BLaER1 (cell line): ENCODE data around the gene CLDN16.

Experiments used
- H3K27ac ChIP-seq: shearing (Covaris generic); formaldehyde crosslinking; 2 replicates; pipeline ENCODE4 v1.8.1; 2022
- H3K27me3 ChIP-seq: shearing (Covaris generic); formaldehyde crosslinking; 2 replicates; pipeline ENCODE4 v1.8.1; 2022
- H3K36me3 ChIP-seq: shearing (Covaris generic); formaldehyde crosslinking; 2 replicates; pipeline ENCODE4 v1.8.1; 2022
- H3K4me1 ChIP-seq: shearing (Covaris generic); formaldehyde crosslinking; 2 replicates; pipeline ENCODE4 v1.8.1; 2022
- H3K4me2 ChIP-seq: shearing (Covaris generic); formaldehyde crosslinking; 2 replicates; pipeline ENCODE4 v1.8.1; 2022
- H3K4me3 ChIP-seq: shearing (Covaris generic); formaldehyde crosslinking; 2 replicates; pipeline ENCODE4 v1.8.1; 2022
- H3K9ac ChIP-seq: shearing (Covaris generic); formaldehyde crosslinking; 2 replicates; pipeline ENCODE4 v1.8.1; 2022
- H3K9me3 ChIP-seq: shearing (Covaris generic); formaldehyde crosslinking; 2 replicates; pipeline ENCODE4 v1.8.1; 2022
- H4K20me1 ChIP-seq: shearing (Covaris generic); formaldehyde crosslinking; 2 replicates; pipeline ENCODE4 v1.8.1; 2022
- Cebpa-rat ChIP-seq: shearing (Covaris generic); IDR thresholded peaks from 2 replicates; pipeline ENCODE4 v1.8.1; 2022

CLDN16 gene

DNA sequence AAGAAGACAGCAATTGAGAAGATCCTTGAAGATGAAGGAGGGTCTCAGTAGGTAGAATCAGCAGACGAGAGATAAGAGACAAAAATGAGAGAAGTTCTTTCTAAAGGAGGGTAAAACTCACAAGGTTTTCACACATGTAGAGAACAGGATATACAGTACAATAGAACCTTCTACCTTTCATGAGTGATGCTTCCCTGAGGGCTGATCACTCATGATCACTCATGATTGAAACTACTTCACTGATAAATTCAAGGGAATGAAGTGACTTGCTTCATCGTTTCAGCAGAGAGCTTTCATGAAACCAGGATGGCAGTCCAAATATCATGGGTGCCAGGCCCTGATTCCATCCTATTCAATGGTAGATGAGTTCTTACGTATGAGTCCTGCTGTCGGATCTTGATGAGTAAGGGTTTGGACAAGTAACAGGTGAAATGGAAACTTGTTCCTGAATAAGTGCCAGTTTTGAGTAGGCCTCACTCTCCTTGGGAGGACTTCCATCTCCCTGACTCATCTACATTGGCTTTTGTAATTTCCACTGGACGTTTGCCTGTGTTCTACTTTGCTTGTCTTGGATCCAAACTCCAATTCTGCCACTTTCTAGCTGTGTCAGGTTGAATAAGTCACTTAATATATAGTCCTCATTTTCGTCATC, 9.6 kb upstream of the CLDN16 start:
- Histone ChIP-seq H4K20me1 (no peaks in the 10 kb centered on the region), H3K4me2 (no peak overlapping the region), H3K4me3 (no peak overlapping the region), H3K36me3 (no peaks in the 10 kb centered on the region), H3K9ac (no peak overlapping the region), H3K9me3 (no peaks in the 10 kb centered on the region), H3K27ac (no peak overlapping the region), H3K4me1 (peaks cover 5% of the 10 kb centered on the region; the same call in 1 of the 2 replicates), H3K27me3 (no peaks in the 10 kb centered on the region)
- TF ChIP-seq Cebpa-rat: no peak

DNA sequence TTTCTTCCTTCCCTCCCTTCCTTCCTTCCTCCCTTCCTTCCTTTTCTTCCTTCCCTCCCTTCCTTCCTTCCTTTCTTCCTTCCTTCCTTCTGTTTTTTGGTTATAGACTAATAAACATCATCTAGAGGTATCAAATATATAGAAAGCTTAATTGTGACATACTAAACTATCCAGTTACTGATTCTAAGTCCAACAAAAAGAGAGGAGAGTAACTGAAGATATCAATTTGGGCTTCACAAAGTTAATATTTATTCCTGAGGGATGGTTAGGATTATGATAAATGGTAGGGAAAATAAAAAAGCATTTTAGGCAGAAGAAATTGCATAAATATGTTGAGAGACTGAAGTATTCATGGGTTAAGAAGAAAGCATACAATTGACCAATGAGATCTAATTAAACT, 7.8 kb upstream of the CLDN16 start:
- no peaks in the 10 kb centered on the region for H3K36me3 ChIP-seq
- no peak overlapping the region for H3K9ac ChIP-seq
- no peaks in the 10 kb centered on the region for H3K9me3 ChIP-seq
- peaks cover 16% of the 10 kb centered on the region for H3K4me1 ChIP-seq
- no peak overlapping the region for H3K4me2 ChIP-seq
- H3K27ac ChIP-seq: no peak overlapping the region
- H3K4me3 ChIP-seq: no peak overlapping the region
- H4K20me1 ChIP-seq: no peaks in the 10 kb centered on the region
- no peak for TF ChIP-seq Cebpa-rat
- H3K27me3 ChIP-seq: no peaks in the 10 kb centered on the region

DNA sequence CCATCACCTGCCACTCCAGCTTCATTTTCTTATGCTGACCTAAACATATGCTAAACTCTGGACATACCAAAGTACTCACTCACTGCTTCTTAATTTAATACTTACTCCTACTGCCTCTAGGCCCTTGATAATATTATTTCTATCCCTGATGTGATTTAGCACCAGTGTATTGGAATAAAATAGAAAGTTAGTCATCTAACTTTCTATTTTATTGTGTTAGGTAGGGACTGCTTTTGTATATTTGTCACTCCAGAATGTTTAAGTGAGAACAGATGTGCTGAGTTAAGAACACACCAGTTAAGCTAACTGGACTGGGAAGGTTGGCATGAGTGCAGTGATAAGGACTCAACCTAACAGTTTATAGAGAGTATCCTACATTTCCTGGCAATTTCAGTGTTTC, 6.5 kb upstream of the CLDN16 start:
- Histone ChIP-seq H3K27ac (no peak overlapping the region), H3K27me3 (no peaks in the 10 kb centered on the region), H3K36me3 (no peaks in the 10 kb centered on the region), H4K20me1 (no peaks in the 10 kb centered on the region), H3K4me3 (no peak overlapping the region), H3K4me2 (no peak overlapping the region), H3K4me1 (peaks cover 12% of the 10 kb centered on the region), H3K9me3 (no peaks in the 10 kb centered on the region), H3K9ac (no peak overlapping the region)
- TF ChIP-seq Cebpa-rat: no peak

DNA sequence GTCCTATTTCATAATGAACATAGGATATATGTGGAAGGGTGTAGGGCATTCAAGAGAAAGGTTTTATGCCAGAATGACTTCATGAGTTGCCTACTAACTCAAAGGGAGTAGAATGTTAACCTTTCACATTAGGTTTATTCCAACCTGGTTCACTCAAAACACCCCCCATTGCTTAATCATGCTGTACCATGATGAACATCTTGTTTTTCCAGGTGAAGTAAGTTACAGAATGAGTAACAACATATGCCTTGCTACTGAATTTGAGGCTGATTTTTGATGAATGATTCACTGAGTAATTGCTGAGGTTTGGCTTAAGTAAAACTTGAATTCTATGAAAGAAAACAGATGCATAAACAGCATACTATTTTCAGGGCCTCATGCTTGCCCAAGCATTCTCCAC, 5.9 kb upstream of the CLDN16 start:
- no peaks in the 10 kb centered on the region for H4K20me1 ChIP-seq
- H3K4me3 ChIP-seq: no peak overlapping the region
- no peaks in the 10 kb centered on the region for H3K9me3 ChIP-seq
- no peak overlapping the region for H3K27ac ChIP-seq
- no peak overlapping the region for H3K9ac ChIP-seq
- no peak for TF ChIP-seq Cebpa-rat
- H3K4me2 ChIP-seq: no peak overlapping the region
- H3K27me3 ChIP-seq: no peaks in the 10 kb centered on the region
- H3K36me3 ChIP-seq: no peaks in the 10 kb centered on the region
- H3K4me1 ChIP-seq: peaks cover 15% of the 10 kb centered on the region

DNA sequence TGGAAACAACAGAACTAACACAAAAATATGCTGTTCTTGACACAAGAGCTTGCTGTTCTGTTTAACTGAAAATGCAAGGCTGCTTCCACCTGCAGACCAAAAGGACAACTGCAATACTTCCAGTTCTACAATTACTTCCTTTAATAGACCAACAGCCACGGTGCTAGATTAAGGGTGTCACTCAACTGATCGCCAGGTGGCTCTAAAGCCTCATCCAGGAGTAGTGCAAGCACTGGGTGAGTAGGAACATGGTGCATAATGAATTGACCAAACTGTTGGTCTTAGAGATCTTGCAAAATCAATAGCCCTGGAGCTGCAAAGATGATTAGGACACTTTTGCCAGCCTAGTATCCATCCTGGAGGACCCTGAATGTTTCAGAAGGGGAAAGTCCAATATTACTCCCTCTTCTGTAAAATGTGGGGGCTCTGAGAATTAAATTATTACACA, 3.6 kb upstream of the CLDN16 start:
- Histone ChIP-seq H3K36me3 (no peaks in the 10 kb centered on the region), H4K20me1 (no peaks in the 10 kb centered on the region), H3K4me1 (peaks cover 27% of the 10 kb centered on the region), H3K4me3 (no peak overlapping the region), H3K27ac (no peak overlapping the region), H3K9me3 (no peaks in the 10 kb centered on the region), H3K9ac (no peak overlapping the region), H3K27me3 (no peaks in the 10 kb centered on the region), H3K4me2 (no peak overlapping the region; the same call in 1 of the 2 replicates)
- no peak for TF ChIP-seq Cebpa-rat

DNA sequence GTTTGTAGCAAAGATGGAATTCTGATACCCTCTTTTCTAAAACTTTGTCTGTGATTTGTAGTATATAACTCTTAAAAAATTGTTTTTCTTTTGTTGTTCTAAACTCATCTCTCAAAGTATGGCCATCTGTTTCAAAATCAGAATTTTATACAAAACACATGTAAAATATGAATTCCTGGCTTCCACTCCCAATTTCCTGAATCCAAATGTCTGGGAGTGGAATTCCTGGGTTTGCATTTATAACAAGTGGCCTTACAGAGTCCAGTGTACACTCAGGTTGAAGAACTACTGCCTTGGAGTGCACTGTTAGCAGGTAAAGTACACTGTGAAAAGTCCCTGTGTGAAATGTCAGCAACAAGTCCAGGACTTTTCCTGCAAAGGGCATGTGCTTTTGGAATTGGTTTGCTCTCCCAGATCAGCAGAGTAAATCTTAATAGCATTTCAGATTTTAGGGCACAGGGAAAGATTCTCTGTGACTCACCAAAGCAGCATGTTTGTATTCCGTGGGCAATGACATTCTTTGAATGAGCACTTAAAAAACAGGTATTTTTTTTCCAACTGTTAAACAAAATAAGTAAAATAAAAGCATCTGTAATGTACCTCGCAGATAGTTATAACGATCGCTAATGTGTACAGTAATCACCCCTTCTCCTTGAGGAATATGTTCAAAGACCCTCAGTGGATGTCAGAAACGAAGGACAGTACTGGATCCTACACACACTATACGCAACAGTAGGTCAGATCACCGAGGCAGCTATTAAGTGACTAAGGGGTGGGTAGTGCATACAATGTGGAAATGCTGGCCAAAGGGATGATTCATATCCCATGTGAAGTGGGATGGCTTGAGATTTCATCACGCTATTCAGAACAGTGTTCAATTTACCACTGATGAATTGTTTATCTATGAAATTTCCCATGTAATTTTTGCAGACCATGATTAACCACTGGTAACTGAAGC, 2.0 kb upstream of the CLDN16 start:
- Histone ChIP-seq H3K4me3 (no peak overlapping the region), H3K4me1 (peaks cover 27% of the 10 kb centered on the region), H3K27me3 (no peaks in the 10 kb centered on the region), H3K9me3 (no peaks in the 10 kb centered on the region), H3K36me3 (no peaks in the 10 kb centered on the region), H3K27ac (no peak overlapping the region), H3K4me2 (no peak overlapping the region), H3K9ac (no peak overlapping the region), H4K20me1 (no peaks in the 10 kb centered on the region)
- no peak for TF ChIP-seq Cebpa-rat

DNA sequence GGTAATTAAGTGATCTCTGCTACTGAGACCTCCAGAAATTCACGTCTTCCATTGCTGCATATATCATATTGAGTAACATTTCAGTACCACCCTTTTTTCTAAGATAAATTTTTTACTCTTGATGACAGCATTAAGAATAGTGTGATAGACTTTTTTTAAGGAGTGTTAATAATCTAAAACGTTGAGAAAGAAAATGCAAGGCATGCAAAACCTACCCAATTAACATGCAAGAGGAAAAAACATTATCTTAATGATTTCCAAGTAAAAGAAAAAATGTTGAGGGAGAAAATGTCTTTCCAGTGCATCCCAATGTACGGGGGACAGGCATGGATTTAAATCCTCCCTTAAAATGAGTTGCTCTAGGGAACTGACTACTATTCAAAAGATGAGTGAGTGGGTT, 740 bp downstream of the CLDN16 start:
- no peak overlapping the region for H3K27ac ChIP-seq
- no peak overlapping the region for H3K9ac ChIP-seq
- H3K4me3 ChIP-seq: no peak overlapping the region
- no peaks in the 10 kb centered on the region for H4K20me1 ChIP-seq
- H3K36me3 ChIP-seq: no peaks in the 10 kb centered on the region
- TF ChIP-seq Cebpa-rat: no peak
- H3K27me3 ChIP-seq: no peaks in the 10 kb centered on the region
- H3K9me3 ChIP-seq: no peaks in the 10 kb centered on the region
- peaks cover 27% of the 10 kb centered on the region for H3K4me1 ChIP-seq
- H3K4me2 ChIP-seq: no peak overlapping the region

DNA sequence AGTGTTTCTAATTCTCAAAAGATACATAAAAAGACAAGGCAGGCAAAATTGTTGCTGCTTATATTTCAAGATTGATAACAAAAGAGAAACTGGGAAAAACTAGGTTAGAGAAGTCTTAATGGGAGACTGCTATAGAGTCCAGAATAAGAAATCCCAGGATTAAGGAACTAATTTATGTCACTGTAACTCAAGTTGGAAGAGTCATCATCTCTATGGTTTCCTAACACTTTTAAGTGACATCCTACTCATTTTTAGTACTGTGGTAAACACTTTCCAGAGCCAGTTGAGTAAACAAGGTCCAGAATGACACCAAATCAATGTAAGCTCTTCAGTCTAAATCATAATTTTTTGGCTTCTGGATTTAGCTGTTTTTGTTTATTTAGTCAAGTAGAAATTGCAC, 8.0 kb downstream of the CLDN16 start:
- H3K9ac ChIP-seq: no peak overlapping the region
- H3K9me3 ChIP-seq: no peaks in the 10 kb centered on the region

DNA sequence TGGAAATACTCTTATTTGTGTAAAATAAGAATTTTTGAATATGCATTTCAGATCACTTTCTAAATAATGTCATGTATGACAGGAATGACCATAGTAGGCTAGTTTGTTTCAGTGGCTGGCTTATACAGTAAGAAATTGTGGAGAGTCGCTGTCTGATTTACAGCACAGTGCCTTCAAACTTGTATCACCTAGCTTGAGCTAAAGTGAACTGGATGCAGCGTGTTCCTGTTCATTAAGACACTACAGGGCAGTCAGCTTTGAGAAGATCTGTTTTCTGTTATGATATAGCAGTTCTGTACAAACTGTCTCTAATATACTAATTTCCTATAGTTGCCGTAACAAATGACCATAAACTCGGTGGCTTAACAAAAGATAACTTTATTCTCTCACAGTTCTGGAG, 9.9 kb downstream of the CLDN16 start:
- Histone ChIP-seq H3K4me2 (no peak overlapping the region), H3K36me3 (no peaks in the 10 kb centered on the region), H3K27ac (no peak overlapping the region), H3K9ac (no peak overlapping the region), H4K20me1 (no peaks in the 10 kb centered on the region), H3K4me3 (no peak overlapping the region), H3K4me1 (peaks cover 7% of the 10 kb centered on the region), H3K9me3 (no peaks in the 10 kb centered on the region), H3K27me3 (no peaks in the 10 kb centered on the region)
- no peak for TF ChIP-seq Cebpa-rat

More for the DNA sequence above, 8.0 kb downstream of the CLDN16 start:
- no peak overlapping the region for H3K4me2 ChIP-seq
- TF ChIP-seq Cebpa-rat: no peak
- no peaks in the 10 kb centered on the region for H3K36me3 ChIP-seq
- no peaks in the 10 kb centered on the region for H3K4me1 ChIP-seq
- H3K27me3 ChIP-seq: no peaks in the 10 kb centered on the region
- no peaks in the 10 kb centered on the region for H4K20me1 ChIP-seq
- H3K27ac ChIP-seq: no peak overlapping the region
- no peak overlapping the region for H3K4me3 ChIP-seq

DNA sequence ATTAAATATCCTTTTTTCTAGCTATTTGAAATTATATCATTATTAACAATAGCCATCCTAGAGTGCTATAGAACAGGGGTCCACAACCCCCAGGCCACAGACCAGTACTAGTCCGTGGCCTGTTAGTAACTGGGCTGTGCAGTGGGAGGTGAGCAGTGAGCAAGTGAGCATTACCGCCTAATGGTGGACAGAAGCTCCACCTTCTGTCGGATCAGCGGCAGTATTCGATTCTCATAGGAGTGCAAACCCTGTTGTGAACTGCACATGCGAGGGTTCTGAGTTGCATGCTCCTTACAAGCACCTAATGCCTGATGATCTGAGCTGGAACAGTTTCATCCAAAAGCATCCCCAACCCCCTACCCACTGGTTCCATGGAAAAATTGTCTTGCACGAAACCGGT, 11.7 kb downstream of the CLDN16 start:
- Histone ChIP-seq H3K4me3 (no peak overlapping the region), H3K27me3 (no peaks in the 10 kb centered on the region), H3K36me3 (no peaks in the 10 kb centered on the region), H4K20me1 (no peaks in the 10 kb centered on the region), H3K27ac (no peak overlapping the region), H3K4me2 (no peak overlapping the region), H3K4me1 (peaks cover 7% of the 10 kb centered on the region), H3K9me3 (no peaks in the 10 kb centered on the region), H3K9ac (no peak overlapping the region)
- TF ChIP-seq Cebpa-rat: no peak
